ENCODE results near the gene APOA1. TPM values are rescaled to one million over a fixed set of nuclear protein-coding genes. Genes with fewer than 3 reads are reported as not detected.

Gene APOA1
- total RNA-seq, 1 donor from 2014 or later = not detected

GRCh38 chr11:116876656-116877055 lies 39.2 kb upstream of the APOA1 start:
- no peak for DNase-seq (ENCODE audit: low read depth)
- no peak for TF ChIP-seq CTCF (IDR thresholded peaks at IDR 0.05; ENCODE audit: insufficient read depth, low read length, severe bottlenecking)
- Histone ChIP-seq H3K4me3 (ENCODE audit: low read depth, low read length) (no peak overlapping the region), H3K36me3 (ENCODE audit: control insufficient read depth, insufficient read depth, low read length) (peaks cover 9% of the 10 kb centered on the region), H3K27me3 (ENCODE audit: control insufficient read depth, insufficient read depth, low read length) (no peaks in the 10 kb centered on the region)
- FAIRE-seq = no peak

GRCh38 chr11:116875194-116875593 lies 37.8 kb upstream of the APOA1 start:
- Histone ChIP-seq H3K4me3 (ENCODE audit: low read depth, low read length) (no peak overlapping the region), H3K27me3 (ENCODE audit: control insufficient read depth, insufficient read depth, low read length) (no peaks in the 10 kb centered on the region), H3K36me3 (ENCODE audit: control insufficient read depth, insufficient read depth, low read length) (peaks cover 6% of the 10 kb centered on the region)
- FAIRE-seq (no peak), DNase-seq (ENCODE audit: low read depth) (no peak)
- no peak for TF ChIP-seq CTCF (IDR thresholded peaks at IDR 0.05; ENCODE audit: insufficient read depth, low read length, severe bottlenecking)

GRCh38 chr11:116874251-116874650 lies 36.8 kb upstream of the APOA1 start:
- no peak overlapping the region for H3K4me3 ChIP-seq (ENCODE audit: low read depth, low read length)
- FAIRE-seq = no peak
- DNase-seq (ENCODE audit: low read depth) = peak; percentile 18
- no peaks in the 10 kb centered on the region for H3K27me3 ChIP-seq (ENCODE audit: control insufficient read depth, insufficient read depth, low read length)
- peaks cover 9% of the 10 kb centered on the region for H3K36me3 ChIP-seq (ENCODE audit: control insufficient read depth, insufficient read depth, low read length)
- no peak for TF ChIP-seq CTCF (IDR thresholded peaks at IDR 0.05; ENCODE audit: insufficient read depth, low read length, severe bottlenecking)

- no peak for FAIRE-seq
- Histone ChIP-seq H3K4me3 (ENCODE audit: low read depth, low read length) (no peak overlapping the region), H3K27me3 (ENCODE audit: control insufficient read depth, insufficient read depth, low read length) (no peaks in the 10 kb centered on the region), H3K36me3 (ENCODE audit: control insufficient read depth, insufficient read depth, low read length) (peaks cover 9% of the 10 kb centered on the region)
- no peak for TF ChIP-seq CTCF (IDR thresholded peaks at IDR 0.05; ENCODE audit: insufficient read depth, low read length, severe bottlenecking)
- no peak for DNase-seq (ENCODE audit: low read depth)
These were observed 36.0 kb upstream of the APOA1 start for GRCh38 chr11:116873381-116873780.

- DNase-seq (ENCODE audit: low read depth) = peak; percentile 88
- Histone ChIP-seq H3K4me3 (ENCODE audit: low read depth, low read length) (no peak overlapping the region), H3K36me3 (ENCODE audit: control insufficient read depth, insufficient read depth, low read length) (peaks cover 9% of the 10 kb centered on the region), H3K27me3 (ENCODE audit: control insufficient read depth, insufficient read depth, low read length) (no peaks in the 10 kb centered on the region)
- no peak for TF ChIP-seq CTCF (IDR thresholded peaks at IDR 0.05; ENCODE audit: insufficient read depth, low read length, severe bottlenecking)
- peak; percentile 7 for FAIRE-seq
These were observed 33.8 kb upstream of the APOA1 start for GRCh38 chr11:116871248-116871647.

- Histone ChIP-seq H3K36me3 (ENCODE audit: control insufficient read depth, insufficient read depth, low read length) (peaks cover 5% of the 10 kb centered on the region), H3K27me3 (ENCODE audit: control insufficient read depth, insufficient read depth, low read length) (no peaks in the 10 kb centered on the region), H3K4me3 (ENCODE audit: low read depth, low read length) (no peak overlapping the region)
- no peak for TF ChIP-seq CTCF (IDR thresholded peaks at IDR 0.05; ENCODE audit: insufficient read depth, low read length, severe bottlenecking)
- DNase-seq (ENCODE audit: low read depth) (no peak), FAIRE-seq (no peak)
These were observed 32.6 kb upstream of the APOA1 start for GRCh38 chr11:116870054-116870453.

Data from bronchial epithelial cell (primary cell).